HepG2 (cell line): ENCODE measurements around the gene LURAP1L. TPM values are rescaled to one million over a fixed set of nuclear protein-coding genes. Genes with fewer than 3 reads are reported as not detected.

Experiments
- ATAC-seq: fragments of 200-7000 bp; cut with Tn5 transposase; 3 replicates; pipeline ENCODE4 v1.9.1; 2020; ENCODE audit warnings: mild to moderate bottlenecking, moderate library complexity
- BruUV-seq: library from RNA; stranded (reverse); fragments of 400-500 nt; replicated peaks from 2 replicates; lab custom pipeline; 2021; lab: Mats Ljungman, UMichigan
- CTCF ChIA-PET: fragments of 300-600 bp; formaldehyde crosslinking; extraction: SDS; loops from one replicate; lab custom pipeline; 2021; ENCODE audit warnings: low total read pairs, inconsistent platforms, low intra/inter-chr PET ratio; lab: Yijun Ruan, JAX
- POLR2A ChIA-PET: fragments of 350-600 bp; sonication (Branson Sonifier 250); formaldehyde crosslinking; loops from one replicate; lab custom pipeline; 2020; ENCODE audit warnings: antibody characterized with exemption, inconsistent platforms; lab: Yijun Ruan, JAX
- DNase-seq: peaks from one replicate; pipeline ENCODE4 v3.0.0-alpha.2; 2015; ENCODE audit warnings: low spot score
- FAIRE-seq: peaks from 3 replicates; lab custom pipeline; 2011; peaks lifted over from hg19 to GRCh38; lab: Jason Lieb, UNC
- H2AFZ ChIP-seq: one replicate; pipeline ENCODE4 v1.6.1; 2011; ENCODE audit warnings: low read length, inconsistent platforms
- H3K27ac ChIP-seq: fragments of 300-600 bp; 3 replicates; pipeline ENCODE4 v1.8.0; 2011; ENCODE audit warnings: mixed run types, mild to moderate bottlenecking, mixed read lengths, low read length, inconsistent platforms; ENCODE audit not compliant: insufficient read depth; ENCODE audit errors: extremely low read length
- H3K27me3 ChIP-seq, 2 experiments: fragments of 200-600 bp in 1 of 2; 2 replicates in 1 of 2; 3 replicates in 1 of 2; pipeline versions ENCODE4 v1.6.0 to v1.8.0; 2011; ENCODE audit warnings: low read length in 2 of 2, mild to moderate bottlenecking in 2 of 2, moderate library complexity in 2 of 2, inconsistent platforms in 1 of 2; ENCODE audit not compliant: insufficient read depth in 2 of 2, control insufficient read depth in 1 of 2
- H3K36me3 ChIP-seq, 2 experiments: fragments of 200-600 bp in 1 of 2; replicated peaks in 1 of 2; 2 replicates in 1 of 2; 3 replicates in 1 of 2; pipeline versions ENCODE4 v1.5.1 to v1.8.0; 2011; ENCODE audit warnings: low read length in 2 of 2, inconsistent platforms in 1 of 2; ENCODE audit not compliant: insufficient read depth in 2 of 2, control insufficient read depth in 1 of 2
- H3K4me1 ChIP-seq: 2 replicates; pipeline ENCODE4 v1.5.1; 2012; ENCODE audit warnings: low read length, inconsistent platforms; ENCODE audit not compliant: insufficient read depth
- H3K4me2 ChIP-seq: 2 replicates; pipeline ENCODE4 v1.6.0; 2011; ENCODE audit warnings: low read depth, low read length, inconsistent platforms
- H3K4me3 ChIP-seq, 3 experiments: fragments of 200-600 bp in 1 of 3; sonication (generic), shearing (Covaris generic) in 1 of 3; replicated peaks in 1 of 3; 2 replicates each; pipeline ENCODE4 v1.5.1; 2011 to 2016; ENCODE audit warnings: low read length in 3 of 3, inconsistent platforms in 2 of 3, low read depth in 2 of 3, mild to moderate bottlenecking in 2 of 3, control low read depth in 1 of 3, mixed read lengths in 1 of 3; ENCODE audit not compliant: insufficient read depth in 1 of 3
- H3K79me2 ChIP-seq: one replicate; pipeline ENCODE4 v1.6.1; 2011; ENCODE audit warnings: low read length, inconsistent platforms; ENCODE audit not compliant: insufficient read depth
- H3K9ac ChIP-seq: 2 replicates; pipeline ENCODE4 v1.6.0; 2011; ENCODE audit warnings: mild to moderate bottlenecking, low read depth, low read length, inconsistent platforms; ENCODE audit not compliant: insufficient read depth
- H3K9me3 ChIP-seq: 2 replicates; pipeline ENCODE4 v1.5.1; 2012; ENCODE audit warnings: mild to moderate bottlenecking, low read length
- H4K20me1 ChIP-seq: 2 replicates; pipeline ENCODE4 v1.6.0; 2011; ENCODE audit warnings: inconsistent platforms, mild to moderate bottlenecking, low read length, moderate library complexity; ENCODE audit not compliant: insufficient read depth
- BCLAF1 ChIP-seq: fragments of 450-650 bp; IDR thresholded peaks from 2 replicates; pipeline ENCODE4 v1.6.1; 2017; ENCODE audit warnings: mild to moderate bottlenecking
- GFI1 ChIP-seq: sonication (generic); formaldehyde crosslinking; IDR thresholded peaks from 2 replicates; pipeline ENCODE4 v1.5.0; 2020; ENCODE audit warnings: missing genetic modification reagents, mild to moderate bottlenecking, borderline replicate concordance
- HDAC1 ChIP-seq: sonication (generic); formaldehyde crosslinking; IDR thresholded peaks from 2 replicates; pipeline ENCODE4 v1.5.1; 2020; ENCODE audit warnings: mild to moderate bottlenecking, missing genetic modification reagents
- HOXD1 ChIP-seq: sonication (generic); formaldehyde crosslinking; IDR thresholded peaks from 2 replicates; pipeline ENCODE4 v1.5.0; 2020; ENCODE audit warnings: missing genetic modification reagents
- POLR2AphosphoS2 ChIP-seq: IDR thresholded peaks from 2 replicates; pipeline ENCODE4 v1.6.1; 2011; ENCODE audit warnings: low read depth, low read length, improper control_type of control experiment
- PRPF4 ChIP-seq: fragments of 200-400 bp; formaldehyde crosslinking; IDR thresholded peaks from 2 replicates; pipeline ENCODE4 v1.6.1; 2016; ENCODE audit warnings: low read length, low read depth; ENCODE audit not compliant: poor library complexity, severe bottlenecking
- TBL1XR1 ChIP-seq: fragments of 150-350 bp; IDR thresholded peaks from 2 replicates; pipeline ENCODE4 v1.6.1; 2014; ENCODE audit warnings: borderline replicate concordance, low read length; ENCODE audit not compliant: partially characterized antibody
- ZBTB49 ChIP-seq: sonication (generic); formaldehyde crosslinking; IDR thresholded peaks from 2 replicates; pipeline ENCODE4 v1.4.0; 2020; ENCODE audit warnings: missing genetic modification reagents, borderline replicate concordance
- ZNF335 ChIP-seq: sonication (generic); formaldehyde crosslinking; IDR thresholded peaks from 2 replicates; pipeline ENCODE4 v1.4.0; 2020; ENCODE audit warnings: missing genetic modification reagents
- ZNF570 ChIP-seq: sonication (generic); formaldehyde crosslinking; IDR thresholded peaks from 2 replicates; pipeline ENCODE4 v1.4.0; 2020; ENCODE audit warnings: mild to moderate bottlenecking, missing genetic modification reagents, borderline replicate concordance
- ZNF660 ChIP-seq: sonication (generic); formaldehyde crosslinking; IDR thresholded peaks from 2 replicates; pipeline ENCODE4 v1.5.1; 2020; ENCODE audit warnings: mild to moderate bottlenecking, low read depth, missing genetic modification reagents, borderline replicate concordance
- WGBS: methylation state at CpG from one replicate; pipeline ENCODE4 v1.1.6; 2017; ENCODE audit warnings: low lambda C conversion rate; 5-methylcytosine and 5-hydroxymethylcytosine counted together
- in situ Hi-C: cut with HindIII; loops from 2 replicates; pipeline ENCODE4 v1.10.0; 2017; ENCODE audit warnings: low pct_unique_long_range_greater_than_20kb; ENCODE audit not compliant: extremely low pct_ligation_motif_present
- intact Hi-C: fragments of 100-400 bp; cut with micrococcal nuclease; formaldehyde crosslinking; loops from one replicate; pipeline ENCODE4 v1.10.0; 2022; ENCODE audit not compliant: unreplicated experiment
- polyA plus RNA-seq, 8 experiments: library from polyadenylated mRNA; depleted of rRNA in 3 of 8; stranded (reverse) in 7 of 8; unstranded in 1 of 8; fragments of >200 nt; fragmentation: Illumina TruSeq in 4 of 8; extraction: Trizol in 4 of 8; gene quantifications; 2 replicates each; pipeline versions ENCODE4 v1.2.1 to v1.2.3, GENCODE V29; 2011 to 2016; ENCODE audit warnings: low read depth in 4 of 8, missing spikeins in 1 of 8, mixed read lengths in 1 of 8; ENCODE audit not compliant: insufficient read depth in 1 of 8
- total RNA-seq, 5 experiments: library from RNA; depleted of rRNA; stranded (reverse); fragments of >200 nt; fragmentation: Illumina TruSeq; extraction: Trizol; gene quantifications; 2 replicates each; pipeline ENCODE4 v1.2.3, GENCODE V29; 2016; ENCODE audit warnings: low read depth in 1 of 5
- TF ChIP-seq, protein P1 (sequence below): IDR thresholded peaks from 2 replicates; pipeline ENCODE4 v1.6.1; 2016
- TF ChIP-seq, protein P2 (sequence below): sonication (generic); formaldehyde crosslinking; IDR thresholded peaks from 2 replicates; pipeline ENCODE4 v1.5.0; 2020; ENCODE audit warnings: missing genetic modification reagents, mild to moderate bottlenecking, borderline replicate concordance

Gene LURAP1L
- total and polyA plus RNA-seq, 2 of the 13 experiments (the other 11 are each of a cell fraction or from before 2014, with no cell fraction given), result 6.7 to 16.6 TPM

DNA sequence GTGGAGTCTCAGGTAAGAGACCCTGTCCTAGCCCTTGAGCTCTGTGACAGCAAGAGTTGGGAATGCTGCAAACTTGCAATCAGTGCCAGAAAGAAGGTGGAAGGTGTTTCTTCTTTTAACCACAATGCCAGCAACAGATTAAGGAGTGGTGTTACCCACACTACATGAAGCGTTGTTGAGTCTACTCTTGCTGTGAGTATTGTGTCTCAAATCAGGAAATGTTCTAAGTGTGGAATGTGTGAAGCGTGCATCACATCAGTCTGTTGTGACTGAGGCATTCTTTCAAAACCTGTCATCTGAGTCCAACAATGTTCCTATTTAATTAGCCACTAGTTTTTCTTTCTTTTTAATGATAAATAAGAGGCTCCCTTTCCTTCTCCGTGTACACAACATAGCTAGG is 2.9 kb upstream of the LURAP1L start:
- H3K36me3 ChIP-seq, result no peaks in the 10 kb centered on the region
- H3K4me2 ChIP-seq, result no peak overlapping the region
- no peak overlapping the region for H2AFZ ChIP-seq
- TF ChIP-seq ZNF570 (CRISPR knock-in tag) (no peak), TBL1XR1 (no peak), HOXD1 (CRISPR knock-in tag) (no peak), HDAC1 (CRISPR knock-in tag) (no peak), ZNF335 (CRISPR knock-in tag) (no peak), ZBTB49 (CRISPR knock-in tag) (no peak), BCLAF1 (no peak), POLR2AphosphoS2 (no peak), PRPF4 (no peak), ZNF660 (no peak), GFI1 (CRISPR knock-in tag) (no peak)
- TF ChIP-seq, protein P1, sequence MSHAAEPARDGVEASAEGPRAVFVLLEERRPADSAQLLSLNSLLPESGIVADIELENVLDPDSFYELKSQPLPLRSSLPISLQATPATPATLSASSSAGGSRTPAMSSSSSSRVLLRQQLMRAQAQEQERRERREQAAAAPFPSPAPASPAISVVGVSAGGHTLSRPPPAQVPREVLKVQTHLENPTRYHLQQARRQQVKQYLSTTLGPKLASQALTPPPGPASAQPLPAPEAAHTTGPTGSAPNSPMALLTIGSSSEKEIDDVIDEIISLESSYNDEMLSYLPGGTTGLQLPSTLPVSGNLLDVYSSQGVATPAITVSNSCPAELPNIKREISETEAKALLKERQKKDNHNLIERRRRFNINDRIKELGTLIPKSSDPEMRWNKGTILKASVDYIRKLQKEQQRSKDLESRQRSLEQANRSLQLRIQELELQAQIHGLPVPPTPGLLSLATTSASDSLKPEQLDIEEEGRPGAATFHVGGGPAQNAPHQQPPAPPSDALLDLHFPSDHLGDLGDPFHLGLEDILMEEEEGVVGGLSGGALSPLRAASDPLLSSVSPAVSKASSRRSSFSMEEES (CRISPR knock-in tag), result no peak
- TF ChIP-seq, protein P2, sequence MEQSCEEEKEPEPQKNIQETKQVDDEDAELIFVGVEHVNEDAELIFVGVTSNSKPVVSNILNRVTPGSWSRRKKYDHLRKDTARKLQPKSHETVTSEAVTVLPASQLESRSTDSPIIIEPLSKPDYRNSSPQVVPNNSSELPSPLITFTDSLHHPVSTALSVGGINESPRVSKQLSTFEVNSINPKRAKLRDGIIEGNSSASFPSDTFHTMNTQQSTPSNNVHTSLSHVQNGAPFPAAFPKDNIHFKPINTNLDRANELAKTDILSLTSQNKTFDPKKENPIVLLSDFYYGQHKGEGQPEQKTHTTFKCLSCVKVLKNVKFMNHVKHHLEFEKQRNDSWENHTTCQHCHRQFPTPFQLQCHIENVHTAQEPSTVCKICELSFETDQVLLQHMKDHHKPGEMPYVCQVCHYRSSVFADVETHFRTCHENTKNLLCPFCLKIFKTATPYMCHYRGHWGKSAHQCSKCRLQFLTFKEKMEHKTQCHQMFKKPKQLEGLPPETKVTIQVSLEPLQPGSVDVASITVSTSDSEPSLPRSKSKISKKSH (CRISPR knock-in tag), result no peak
- H4K20me1 ChIP-seq, result no peaks in the 10 kb centered on the region
- no peaks in the 10 kb centered on the region; a peak in 1 of 5 replicates for H3K27me3 ChIP-seq
- ChIA-PET CTCF (no interaction called here), POLR2A (no interaction called here)
- no peaks in the 10 kb centered on the region for H3K9me3 ChIP-seq
- no peak for FAIRE-seq
- no peak overlapping the region for H3K27ac ChIP-seq
- no TSS peak for BruUV-seq
- DNase-seq, result no peak
- peaks cover 14% of the 10 kb centered on the region for H3K79me2 ChIP-seq
- H3K4me1 ChIP-seq, result no peaks in the 10 kb centered on the region
- in situ Hi-C loops (loop anchor here (10.0 kb wide), 1 partner anchor 47 kb away; no protein-coding TSS in a partner anchor), intact Hi-C loops (no loop called here)
- WGBS, result 4% methylated on average over 3 of the region's 3 CpGs
- H3K9ac ChIP-seq, result no peak overlapping the region
- no peak overlapping the region for H3K4me3 ChIP-seq
- no peak for ATAC-seq
